ENCODE measurements around the gene USP14.

The USP14 gene

DNA sequence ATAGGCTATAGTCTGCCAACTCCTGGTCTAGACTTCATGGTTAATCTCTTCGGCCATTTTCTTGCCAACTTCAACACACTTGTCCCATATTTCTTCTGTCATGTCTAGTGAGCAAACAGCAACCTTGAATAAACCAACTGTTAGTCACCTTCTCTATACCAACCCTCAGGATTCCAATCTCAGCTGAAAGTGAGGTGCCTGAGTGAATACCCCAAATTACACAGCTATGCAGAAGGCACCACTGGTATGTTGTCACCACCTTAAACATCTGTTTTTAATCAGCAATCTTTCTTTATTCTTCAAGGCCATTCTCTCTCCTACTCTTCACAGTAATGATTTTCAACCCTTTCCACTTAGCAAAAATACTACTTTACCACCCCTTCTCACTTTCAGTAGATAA, 70.2 kb downstream of the USP14 start:
- DNase-seq (ENCODE audit: low read depth): no peak
- H3K4me3 ChIP-seq (ENCODE audit: low read depth, low read length): no peak overlapping the region
- no peak for TF ChIP-seq POLR2A (IDR thresholded peaks at IDR 0.05; ENCODE audit: extremely low read depth, insufficient read length)
- TF ChIP-seq, protein P1, sequence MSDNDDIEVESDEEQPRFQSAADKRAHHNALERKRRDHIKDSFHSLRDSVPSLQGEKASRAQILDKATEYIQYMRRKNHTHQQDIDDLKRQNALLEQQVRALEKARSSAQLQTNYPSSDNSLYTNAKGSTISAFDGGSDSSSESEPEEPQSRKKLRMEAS (IDR thresholded peaks at IDR 0.05; ENCODE audit: low read depth, low read length): no peak
- no peak for TF ChIP-seq MYC (IDR thresholded peaks at IDR 0.05; ENCODE audit: low read depth, low read length)
- TF ChIP-seq, protein P2, sequence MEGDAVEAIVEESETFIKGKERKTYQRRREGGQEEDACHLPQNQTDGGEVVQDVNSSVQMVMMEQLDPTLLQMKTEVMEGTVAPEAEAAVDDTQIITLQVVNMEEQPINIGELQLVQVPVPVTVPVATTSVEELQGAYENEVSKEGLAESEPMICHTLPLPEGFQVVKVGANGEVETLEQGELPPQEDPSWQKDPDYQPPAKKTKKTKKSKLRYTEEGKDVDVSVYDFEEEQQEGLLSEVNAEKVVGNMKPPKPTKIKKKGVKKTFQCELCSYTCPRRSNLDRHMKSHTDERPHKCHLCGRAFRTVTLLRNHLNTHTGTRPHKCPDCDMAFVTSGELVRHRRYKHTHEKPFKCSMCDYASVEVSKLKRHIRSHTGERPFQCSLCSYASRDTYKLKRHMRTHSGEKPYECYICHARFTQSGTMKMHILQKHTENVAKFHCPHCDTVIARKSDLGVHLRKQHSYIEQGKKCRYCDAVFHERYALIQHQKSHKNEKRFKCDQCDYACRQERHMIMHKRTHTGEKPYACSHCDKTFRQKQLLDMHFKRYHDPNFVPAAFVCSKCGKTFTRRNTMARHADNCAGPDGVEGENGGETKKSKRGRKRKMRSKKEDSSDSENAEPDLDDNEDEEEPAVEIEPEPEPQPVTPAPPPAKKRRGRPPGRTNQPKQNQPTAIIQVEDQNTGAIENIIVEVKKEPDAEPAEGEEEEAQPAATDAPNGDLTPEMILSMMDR (IDR thresholded peaks at IDR 0.05; ENCODE audit: low read depth, low read length): no peak

DNA sequence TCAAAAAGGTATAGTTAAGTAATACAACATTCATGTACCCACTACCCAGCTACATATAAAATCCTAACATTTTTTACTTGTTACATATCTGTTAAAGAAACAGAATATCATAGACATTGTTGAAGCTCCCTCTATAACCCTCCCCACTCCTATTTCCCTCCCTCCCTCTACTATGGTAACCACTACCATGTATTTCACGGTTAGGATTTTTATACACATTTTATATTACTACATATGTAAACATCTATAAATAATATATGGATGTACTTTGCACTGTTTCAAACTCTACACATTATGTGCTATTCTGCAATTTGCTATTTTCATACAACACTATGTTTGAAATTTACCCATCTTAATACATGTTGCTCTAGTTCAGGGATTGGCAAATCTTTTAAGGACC, 73.2 kb downstream of the USP14 start:
- no peak for TF ChIP-seq POLR2A (IDR thresholded peaks at IDR 0.05; ENCODE audit: extremely low read depth, insufficient read length)
- TF ChIP-seq, protein P1 (IDR thresholded peaks at IDR 0.05; ENCODE audit: low read depth, low read length): no peak
- TF ChIP-seq, protein P2 (IDR thresholded peaks at IDR 0.05; ENCODE audit: low read depth, low read length): no peak
- no peak for TF ChIP-seq MYC (IDR thresholded peaks at IDR 0.05; ENCODE audit: low read depth, low read length)
- H3K4me3 ChIP-seq (ENCODE audit: low read depth, low read length): no peak overlapping the region
- DNase-seq (ENCODE audit: low read depth): no peak

DNA sequence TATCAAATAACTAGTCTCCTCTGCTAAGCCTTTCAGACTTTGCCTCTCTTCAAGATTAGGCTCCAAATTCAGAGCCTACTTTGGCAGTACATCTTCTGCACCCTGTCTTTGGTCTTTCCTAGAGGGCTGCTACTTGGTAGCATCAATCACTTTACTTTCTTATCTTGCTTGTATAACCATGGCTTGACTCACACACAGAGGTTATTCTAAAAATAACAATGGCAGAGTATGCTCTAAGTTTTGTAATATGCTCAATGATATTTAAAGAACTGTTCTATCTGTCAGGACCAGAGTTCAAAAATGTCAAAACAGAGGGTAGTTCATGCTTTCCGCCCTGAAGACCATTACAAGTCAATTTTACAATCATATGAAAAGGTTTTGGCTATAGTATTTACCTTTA, 81.8 kb downstream of the USP14 start:
- TF ChIP-seq MYC (IDR thresholded peaks at IDR 0.05; ENCODE audit: low read depth, low read length): no peak
- TF ChIP-seq, protein P1 (IDR thresholded peaks at IDR 0.05; ENCODE audit: low read depth, low read length): no peak
- TF ChIP-seq, protein P2 (IDR thresholded peaks at IDR 0.05; ENCODE audit: low read depth, low read length): no peak
- no peak for TF ChIP-seq POLR2A (IDR thresholded peaks at IDR 0.05; ENCODE audit: extremely low read depth, insufficient read length)
- DNase-seq (ENCODE audit: low read depth): no peak
- no peak overlapping the region for H3K4me3 ChIP-seq (ENCODE audit: low read depth, low read length)

DNA sequence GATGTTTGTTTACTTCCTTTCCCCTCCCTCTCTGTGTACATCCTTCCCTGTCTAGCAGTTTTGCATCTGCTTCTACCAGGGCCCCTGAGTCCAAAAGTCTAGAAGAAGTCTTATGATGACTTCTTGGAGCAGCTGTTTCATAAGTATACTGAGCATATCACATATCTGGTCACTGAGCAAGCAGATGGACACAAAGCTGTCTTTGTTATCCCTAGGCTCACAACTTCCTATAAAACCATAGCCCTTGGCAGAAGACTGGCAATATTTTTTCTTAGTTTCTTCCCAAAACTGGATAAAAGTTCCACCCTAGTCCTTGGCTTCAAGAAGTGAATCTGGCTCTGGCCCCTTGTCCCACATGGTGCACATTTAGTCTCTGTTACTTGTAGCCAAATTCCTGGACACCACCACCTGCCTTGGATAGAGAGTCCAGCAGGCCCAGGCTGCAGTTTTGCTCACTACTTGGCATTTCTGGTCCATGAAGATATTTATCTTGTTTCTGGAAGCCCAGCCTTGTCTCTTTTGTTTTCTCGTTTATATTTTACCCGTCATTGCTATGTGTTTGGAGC, 87.0 kb downstream of the USP14 start:
- TF ChIP-seq, protein P1 (IDR thresholded peaks at IDR 0.05; ENCODE audit: low read depth, low read length): no peak
- TF ChIP-seq POLR2A (IDR thresholded peaks at IDR 0.05; ENCODE audit: extremely low read depth, insufficient read length) (no peak), MYC (IDR thresholded peaks at IDR 0.05; ENCODE audit: low read depth, low read length) (no peak)
- TF ChIP-seq, protein P2 (IDR thresholded peaks at IDR 0.05; ENCODE audit: low read depth, low read length): no peak
- no peak for DNase-seq (ENCODE audit: low read depth)

DNA sequence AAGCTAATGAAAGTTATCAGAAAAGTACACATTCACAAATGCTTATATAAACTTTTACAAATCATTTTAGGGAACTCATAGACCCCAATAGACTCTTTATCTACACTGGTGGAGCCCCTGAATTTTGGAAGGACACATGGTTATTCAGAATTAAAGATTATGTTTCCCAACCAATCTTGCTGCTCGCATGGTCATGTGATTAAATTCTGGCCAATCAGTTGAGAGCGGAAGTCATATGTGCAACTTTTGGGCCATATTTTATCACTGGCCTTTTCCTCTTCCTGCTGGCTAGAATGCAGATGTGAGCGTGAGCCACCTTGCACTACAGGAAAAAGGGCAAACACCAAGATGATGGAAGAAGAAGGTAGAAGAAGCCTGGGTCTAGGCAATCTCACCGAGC, 89.7 kb downstream of the USP14 start:
- TF ChIP-seq, protein P2 (IDR thresholded peaks at IDR 0.05; ENCODE audit: low read depth, low read length): no peak
- TF ChIP-seq, protein P1 (IDR thresholded peaks at IDR 0.05; ENCODE audit: low read depth, low read length): no peak
- TF ChIP-seq POLR2A (IDR thresholded peaks at IDR 0.05; ENCODE audit: extremely low read depth, insufficient read length): no peak
- H3K4me3 ChIP-seq (ENCODE audit: low read depth, low read length): no peak overlapping the region
- DNase-seq (ENCODE audit: low read depth): no peak

More for the DNA sequence above, 87.0 kb downstream of the USP14 start:
- no peak overlapping the region for H3K4me3 ChIP-seq (ENCODE audit: low read depth, low read length)
